HG02571 (cell line): ENCODE results near the gene ZNF549.

Source experiments
- ATAC-seq: cut with Tn5 transposase; IDR thresholded peaks from one replicate; pipeline ENCODE4 v1.9.1; 2021; ENCODE audit warnings: mild to moderate bottlenecking, moderate library complexity; ENCODE audit not compliant: unreplicated experiment

The ZNF549 gene

GRCh38 chr19:57566396-57567265 is 39.5 kb downstream of the ZNF549 start:
- no peak for ATAC-seq

GRCh38 chr19:57570707-57571106 is 43.6 kb downstream of the ZNF549 start:
- ATAC-seq: no peak

DNA sequence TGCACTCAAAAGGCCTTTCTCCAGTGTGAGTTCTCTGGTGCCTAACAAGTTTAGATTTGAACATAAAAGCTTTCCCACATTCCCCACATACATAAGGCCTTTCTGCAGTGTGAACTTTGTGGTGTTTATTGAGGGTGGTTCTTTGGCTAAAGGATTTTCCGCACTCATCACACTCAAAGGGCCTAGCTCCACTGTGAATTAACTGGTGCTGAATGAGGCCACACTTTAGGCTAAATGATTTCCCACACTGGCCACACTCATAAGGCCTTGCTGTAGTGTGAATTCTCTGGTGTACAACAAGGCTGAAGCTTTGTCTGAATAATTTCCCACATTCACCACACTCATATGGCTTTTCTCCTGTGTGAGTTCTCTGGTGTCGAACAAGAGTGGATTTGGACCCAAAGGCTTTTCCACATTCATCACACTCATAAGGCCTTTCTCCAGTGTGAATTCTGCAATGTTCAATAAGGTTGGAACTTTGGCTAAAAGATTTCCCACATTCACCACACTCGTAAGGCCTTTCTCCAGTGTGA is 45.3 kb downstream of the ZNF549 start:
- ATAC-seq: no peak

DNA sequence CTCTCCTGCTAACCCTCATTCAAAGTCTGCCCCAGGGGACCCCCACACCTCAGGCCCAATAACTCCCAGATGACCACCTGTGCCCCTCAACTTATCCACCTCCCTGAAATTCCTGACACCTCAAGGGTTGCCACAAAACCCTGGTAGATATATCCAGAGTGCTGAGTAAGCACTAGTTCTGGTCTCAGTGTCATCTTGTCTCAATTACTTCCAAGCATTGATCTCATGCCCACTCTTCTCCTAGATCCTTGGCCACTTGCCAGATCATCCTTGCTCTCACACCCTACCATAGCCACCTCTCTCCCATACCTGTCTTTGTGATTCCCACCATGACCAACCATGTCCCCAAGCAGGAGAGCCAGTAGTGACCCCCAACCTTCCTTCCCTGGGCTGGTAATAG is 49.5 kb downstream of the ZNF549 start:
- no peak for ATAC-seq

DNA sequence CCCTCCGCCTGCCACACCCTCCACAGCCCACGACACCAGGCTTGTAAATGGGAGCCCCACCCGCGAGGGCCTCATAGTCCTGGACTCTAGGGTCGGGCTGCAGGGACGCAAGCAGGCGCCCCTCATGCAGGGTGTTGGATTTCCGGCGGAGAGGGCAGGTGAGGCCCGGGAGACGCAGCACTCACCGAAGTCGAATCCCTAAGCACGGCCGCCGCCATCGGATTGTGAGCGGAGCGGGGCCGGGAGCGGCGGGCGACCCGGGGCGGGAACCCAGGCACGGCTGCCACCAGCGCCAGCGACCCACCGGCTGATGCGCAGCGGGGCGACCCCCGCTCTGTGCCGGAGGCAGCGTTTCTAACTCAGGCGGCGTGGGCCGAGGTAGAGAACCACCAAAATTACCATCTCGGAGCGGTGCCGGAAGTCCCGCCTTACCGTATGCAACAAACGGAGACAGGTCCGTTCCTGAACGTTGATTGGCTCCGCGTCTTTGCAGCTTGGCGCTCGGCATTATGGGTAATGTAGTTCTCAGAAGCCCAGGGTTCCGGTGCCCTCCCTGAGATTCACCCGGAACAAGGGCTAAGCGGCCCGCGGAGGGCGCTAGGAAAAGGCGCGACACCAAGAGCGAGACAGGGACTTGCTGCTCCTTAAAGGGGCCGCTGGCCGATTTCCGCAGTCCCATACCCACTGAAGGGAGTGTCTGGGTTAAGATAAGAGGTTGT is 51.5 kb downstream of the ZNF549 start, which contains the start of gene ZNF416:
Gene ZNF416, minus strand, starts transcription at position 425 of the 719 bp plus-strand sequence. Its CDS starts 207 bp downstream, at position 218.
- peak; percentile 91 for ATAC-seq

DNA sequence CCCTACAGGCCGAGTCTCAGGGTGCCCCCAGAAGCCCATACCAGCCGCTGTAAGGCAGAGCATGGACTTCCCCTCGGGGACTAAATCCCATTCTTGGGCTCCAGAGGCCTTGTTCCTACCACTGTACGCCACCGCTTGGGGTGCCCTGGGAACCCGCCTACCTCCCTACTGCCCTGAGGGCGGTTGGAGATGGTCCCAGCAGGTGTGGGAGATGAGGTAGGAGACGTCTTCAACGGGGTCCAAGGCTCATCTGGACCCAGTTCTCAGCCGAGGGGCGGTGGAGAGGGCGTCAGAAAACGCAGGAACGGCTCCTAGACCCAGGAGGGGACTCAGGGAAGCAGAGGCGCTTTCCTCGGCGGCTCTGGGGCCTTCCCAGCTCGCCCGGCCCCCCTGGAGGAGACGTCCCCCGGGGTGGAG is 56.0 kb downstream of the ZNF549 start:
- no peak for ATAC-seq

- peak; percentile 61 for ATAC-seq
These were observed 56.6 kb downstream of the ZNF549 start, which contains the start of gene ZIK1 for GRCh38 chr19:57583521-57584416. ZIK1 (plus strand) TSS chr19:57584145; CDS start chr19:57584357, 212 bp downstream.

DNA sequence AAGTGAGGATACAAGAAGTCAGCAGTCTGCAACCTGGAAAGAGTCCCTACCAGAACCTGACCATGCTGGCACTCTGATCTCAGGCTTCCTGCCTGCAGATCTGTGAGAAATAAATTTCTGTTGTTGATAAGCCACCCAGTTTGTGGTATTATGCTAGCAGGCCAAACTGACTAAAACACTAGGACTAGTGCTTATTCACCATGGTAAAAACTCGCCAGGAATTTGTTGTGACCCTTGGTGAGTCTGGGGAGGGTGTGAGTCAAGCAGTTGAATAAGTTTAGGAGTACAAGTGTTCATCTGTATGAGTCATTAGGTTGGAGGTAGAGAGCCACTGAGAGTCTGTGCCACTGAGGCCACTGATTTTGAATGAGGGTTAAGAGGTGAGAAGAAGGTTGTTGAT is 60.4 kb downstream of the ZNF549 start:
- no peak for ATAC-seq

DNA sequence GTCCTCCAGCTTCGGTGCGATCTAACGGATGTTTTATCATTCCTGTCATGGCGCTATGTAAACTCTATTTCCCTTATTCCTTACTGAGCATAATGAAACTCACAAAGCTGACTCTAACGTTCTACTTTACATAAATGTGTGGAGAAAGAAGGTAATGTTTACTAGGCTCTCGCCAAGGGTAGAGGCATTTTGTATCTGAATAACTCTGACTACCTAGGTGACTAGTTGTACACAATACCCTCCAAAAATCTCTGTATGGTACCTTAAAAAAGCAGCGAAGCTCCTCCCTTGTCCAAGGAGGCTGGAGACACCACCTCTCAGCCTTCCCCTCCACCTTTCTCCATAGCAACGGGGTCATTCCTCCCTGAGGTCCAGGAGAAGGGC is 72.2 kb downstream of the ZNF549 start:
- peak; percentile 21 for ATAC-seq

DNA sequence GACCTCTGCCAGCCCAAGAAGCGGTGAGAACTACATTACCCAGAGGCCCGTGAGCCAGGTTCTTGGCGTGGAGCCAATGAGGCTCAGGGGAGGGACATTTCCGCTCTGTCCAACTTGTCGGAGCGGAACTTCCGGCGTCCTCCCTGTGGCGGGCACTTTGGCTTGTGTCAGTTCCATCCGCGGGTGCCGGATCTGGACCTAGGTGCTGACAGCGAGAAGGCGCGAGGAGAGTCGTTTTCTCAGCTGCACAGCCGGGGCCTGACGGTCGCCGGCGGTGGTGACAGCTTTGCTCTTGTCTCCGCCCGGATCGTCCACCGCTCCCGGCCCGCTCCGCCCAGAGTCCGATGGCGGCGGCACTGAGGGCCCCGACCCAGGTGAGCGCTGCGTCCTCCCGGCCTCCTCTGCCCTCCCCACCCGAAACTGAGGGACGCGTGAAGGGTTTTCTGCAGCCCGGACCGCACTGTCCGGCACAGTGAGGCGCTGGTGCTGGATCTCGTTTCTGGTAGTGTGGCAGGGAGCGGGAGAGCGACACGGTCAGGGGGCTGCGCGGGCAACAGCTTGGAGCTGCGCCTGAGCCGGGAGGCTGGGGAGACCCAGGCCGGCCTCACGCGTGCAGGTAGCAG is 72.7 kb downstream of the ZNF549 start, which contains the start of gene ZNF530:
Gene ZNF530, plus strand, starts transcription at position 125 of the 623 bp plus-strand sequence. CDS start 4,461 bp downstream, outside the sequence.
- ATAC-seq: peak; percentile 90

DNA sequence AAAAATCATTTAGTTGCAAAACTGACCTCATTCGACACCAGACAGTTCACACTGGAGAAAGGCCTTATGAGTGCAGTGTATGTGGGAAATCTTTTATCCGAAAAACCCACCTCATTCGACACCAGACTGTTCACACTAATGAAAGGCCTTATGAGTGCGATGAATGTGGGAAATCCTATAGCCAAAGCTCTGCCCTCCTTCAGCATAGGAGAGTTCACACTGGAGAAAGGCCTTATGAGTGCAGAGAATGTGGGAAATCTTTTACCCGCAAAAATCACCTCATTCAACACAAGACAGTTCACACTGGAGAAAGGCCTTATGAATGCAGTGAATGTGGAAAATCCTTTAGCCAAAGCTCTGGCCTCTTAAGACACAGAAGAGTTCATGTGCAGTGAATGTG is 79.8 kb downstream of the ZNF549 start:
- ATAC-seq: no peak
